IPS DF 19.7 (cell line): ENCODE data around the gene GATAD2A.

Experiments
- DNase-seq: peaks from one replicate; pipeline ENCODE4 v3.0.0-alpha.2; 2013; ENCODE audit warnings: low read depth, low spot score

The GATAD2A gene

GRCh38 chr19:19545707-19546106, 140.2 kb downstream of the GATAD2A start:
- DNase-seq, result no peak

- DNase-seq, result no peak
Measured at GRCh38 chr19:19546751-19547162, 141.3 kb downstream of the GATAD2A start.

- no peak for DNase-seq
Measured at GRCh38 chr19:19547674-19548336, 142.3 kb downstream of the GATAD2A start.

GRCh38 chr19:19548915-19549759, 143.7 kb downstream of the GATAD2A start:
- DNase-seq, result no peak

- no peak for DNase-seq
Measured at GRCh38 chr19:19549804-19550464, 144.5 kb downstream of the GATAD2A start.

GRCh38 chr19:19550485-19550929, 145.0 kb downstream of the GATAD2A start:
- DNase-seq, result no peak

GRCh38 chr19:19550972-19551852, 145.7 kb downstream of the GATAD2A start:
- DNase-seq, result no peak

GRCh38 chr19:19551853-19552192, 146.3 kb downstream of the GATAD2A start:
- DNase-seq, result no peak

GRCh38 chr19:19552798-19553197, 147.3 kb downstream of the GATAD2A start:
- no peak for DNase-seq

GRCh38 chr19:19553670-19554069, 148.2 kb downstream of the GATAD2A start:
- no peak for DNase-seq

GRCh38 chr19:19554074-19555023, 148.9 kb downstream of the GATAD2A start:
- no peak for DNase-seq

- DNase-seq, result no peak
Measured at GRCh38 chr19:19558055-19558454, 152.6 kb downstream of the GATAD2A start.
